Small intestine (tissue), 7 donors: ENCODE results near the gene TBX2. TPM values are rescaled to one million over a fixed set of nuclear protein-coding genes. Genes with fewer than 3 reads are reported as not detected.

Experiments
- DNase-seq, 2 donors: peaks; one replicate each; pipeline versions ENCODE4 v3.0.0 to v3.0.0-alpha.2; 2013
- FAIRE-seq: peaks from 2 replicates; lab custom pipeline; 2012; peaks lifted over from hg19 to GRCh38; lab: Jason Lieb, UNC
- H3K27ac ChIP-seq, 3 donors: one replicate each; pipeline ENCODE4 v1.5.1; 2013; ENCODE audit warnings: low read length in 2 of 3, mild to moderate bottlenecking in 2 of 3, control low read depth in 1 of 3, inconsistent platforms in 1 of 3, low read depth in 1 of 3, moderate library complexity in 1 of 3
- H3K27me3 ChIP-seq, 3 donors: one replicate each; pipeline ENCODE4 v1.6.1; 2013; ENCODE audit warnings: low read length in 3 of 3, inconsistent platforms in 1 of 3; ENCODE audit not compliant: control insufficient read depth in 3 of 3, insufficient read depth in 3 of 3
- H3K36me3 ChIP-seq, 3 donors: one replicate each; pipeline ENCODE4 v1.6.1; 2013; ENCODE audit warnings: low read length in 3 of 3, inconsistent platforms in 1 of 3, low read depth in 1 of 3, mild to moderate bottlenecking in 1 of 3, moderate library complexity in 1 of 3; ENCODE audit not compliant: control insufficient read depth in 3 of 3, insufficient read depth in 2 of 3
- H3K4me1 ChIP-seq, 3 donors: one replicate each; pipeline ENCODE4 v1.6.1; 2013; ENCODE audit warnings: low read length in 2 of 3, inconsistent platforms in 1 of 3, low read depth in 1 of 3, mild to moderate bottlenecking in 1 of 3, moderate library complexity in 1 of 3; ENCODE audit not compliant: control insufficient read depth in 3 of 3, insufficient read depth in 2 of 3
- H3K4me3 ChIP-seq, 3 donors: one replicate each; pipeline ENCODE4 v1.5.1; 2013; ENCODE audit warnings: low read length in 3 of 3, control low read depth in 1 of 3, inconsistent platforms in 1 of 3, low read depth in 1 of 3, mild to moderate bottlenecking in 1 of 3, moderate library complexity in 1 of 3
- H3K9me3 ChIP-seq, 2 donors: one replicate each; pipeline ENCODE4 v1.6.1; 2013; ENCODE audit warnings: low read depth in 1 of 2, low read length in 1 of 2; ENCODE audit not compliant: control insufficient read depth in 2 of 2, insufficient read depth in 1 of 2
- WGBS, 3 donors: extraction: QIAGEN DNeasy Blood & Tissue Kit; methylation state at CpG; one replicate each; pipeline ENCODE4 v1.1.7; 2013; 5-methylcytosine and 5-hydroxymethylcytosine counted together
- polyA plus RNA-seq, 4 donors: library from polyadenylated mRNA; stranded (reverse) in 3 of 4; unstranded in 1 of 4; fragments of 200-250 nt in 3 of 4; fragments of 120-200 nt in 1 of 4; gene quantifications; one replicate each; pipeline versions ENCODE4 v1.2.1 to v1.2.3, GENCODE V29; 2013
- donor health status: healthy with polysubstance abuse.
- donor health status: control.
- donor health status: control.
- donor health status: Bipolar disorder and iron deficiency.
- donor health status: healthy.

The TBX2 gene
- polyA plus RNA-seq, 4 donors = 0.45 to 9.6 (median 6.9) TPM

DNA sequence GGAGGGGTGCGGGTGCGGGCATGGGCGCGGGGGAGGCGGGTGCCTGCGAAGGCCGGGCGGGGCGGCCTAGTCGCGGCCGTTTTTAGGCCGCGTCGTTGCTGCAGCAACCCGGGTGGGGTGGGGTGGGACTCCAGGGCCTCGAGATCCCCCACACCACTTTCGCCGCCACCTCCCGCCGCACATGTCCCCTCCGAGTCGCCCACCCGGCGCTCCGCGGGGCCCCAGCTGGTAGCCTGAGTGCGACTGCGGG, 11.3 kb downstream of the TBX2 start:
- WGBS, 3 donors = 0 to 2% (median 0%) methylated on average over 16 to 29 of the region's 29 CpGs
- H3K36me3 ChIP-seq = peaks cover 0 to 21% (median 0%) of the 10 kb centered on the region in 3 donors
- H3K27ac ChIP-seq = peak overlapping the region in 2 of 3 donors; percentile 81
- DNase-seq (no peak), FAIRE-seq (no peak)
- H3K4me1 ChIP-seq = peaks cover 0 to 26% (median 0%) of the 10 kb centered on the region in 3 donors
- peaks cover 0 to 3% of the 10 kb centered on the region in 2 donors for H3K9me3 ChIP-seq
- peaks cover 6 to 92% (median 25%) of the 10 kb centered on the region in 3 donors for H3K27me3 ChIP-seq
- peak overlapping the region in 2 of 3 donors; percentile 52 to 56 for H3K4me3 ChIP-seq

DNA sequence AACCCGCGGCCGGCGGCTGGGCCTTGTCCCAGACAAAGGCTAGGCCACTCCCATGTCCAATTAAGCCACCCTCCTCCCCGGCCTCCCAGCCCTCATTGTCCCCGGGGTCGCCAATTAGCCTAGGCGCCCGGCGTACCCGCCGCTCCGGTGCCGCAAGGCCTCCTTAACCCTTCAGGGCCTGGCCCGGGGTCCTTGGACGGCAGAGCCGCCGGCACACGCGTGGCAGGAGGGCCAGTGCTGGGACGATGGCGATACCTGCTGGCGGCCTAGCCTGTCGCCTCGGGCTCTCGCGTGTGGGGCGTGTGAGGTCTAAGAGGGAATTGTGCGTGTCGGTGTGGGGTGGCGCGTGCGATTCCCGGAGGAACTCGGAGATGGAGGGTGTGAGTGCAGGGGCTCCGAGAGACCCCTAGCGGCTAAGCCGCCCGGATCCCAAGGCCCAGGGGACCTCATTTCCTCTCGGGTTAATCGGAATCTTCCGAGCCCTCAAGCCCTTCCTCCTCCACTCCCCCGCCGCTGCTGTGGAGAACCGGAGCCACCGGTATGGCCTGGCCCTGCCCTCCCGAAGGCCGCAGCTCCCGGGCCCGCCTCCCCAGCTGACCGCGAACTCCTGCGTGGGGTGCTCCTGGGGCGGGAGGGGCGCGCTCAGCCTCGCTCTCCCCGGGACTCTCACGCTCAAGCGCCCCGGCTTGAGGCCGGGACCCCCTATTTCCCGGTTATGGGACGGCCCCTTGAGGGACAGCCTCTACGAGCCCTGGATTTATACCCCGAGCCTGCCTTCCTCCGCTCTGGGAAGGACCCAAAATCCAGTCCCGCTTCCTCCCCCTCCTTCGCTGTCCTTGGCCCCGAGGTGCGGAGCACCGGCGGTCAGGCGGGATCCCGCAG, 11.9 kb downstream of the TBX2 start:
- H3K36me3 ChIP-seq = peaks cover 0 to 18% (median 0%) of the 10 kb centered on the region in 3 donors
- peaks cover 0 to 28% (median 0%) of the 10 kb centered on the region in 3 donors for H3K4me1 ChIP-seq
- H3K27me3 ChIP-seq = peaks cover 7 to 92% (median 25%) of the 10 kb centered on the region in 3 donors
- peaks cover 0 to 3% of the 10 kb centered on the region in 2 donors for H3K9me3 ChIP-seq
- WGBS, 3 donors = 0 to 1% (median 1%) methylated on average over 63 to 75 of the region's 75 CpGs
- peak overlapping the region; percentile 28 to 56 (median 52) for H3K4me3 ChIP-seq
- peak overlapping the region in 2 of 3 donors; percentile 81 for H3K27ac ChIP-seq
- DNase-seq = peak; percentile 27 to 66
- no peak for FAIRE-seq

GRCh38 chr17:61412143-61412859, 12.7 kb downstream of the TBX2 start:
- Histone ChIP-seq H3K4me3 (peak overlapping the region; percentile 32 to 56 (median 52)), H3K9me3 (peaks cover 0 to 3% of the 10 kb centered on the region in 2 donors), H3K36me3 (peaks cover 0 to 13% (median 0%) of the 10 kb centered on the region in 3 donors), H3K27me3 (peaks cover 9 to 84% (median 18%) of the 10 kb centered on the region in 3 donors), H3K27ac (peak overlapping the region in 2 of 3 donors; percentile 81), H3K4me1 (peaks cover 0 to 33% (median 0%) of the 10 kb centered on the region in 3 donors)
- 0 to 1% (median 0%) methylated on average over 66 to 69 of the region's 69 CpGs for WGBS, 3 donors
- FAIRE-seq (no peak), DNase-seq (peak; percentile 62 to 90)

DNA sequence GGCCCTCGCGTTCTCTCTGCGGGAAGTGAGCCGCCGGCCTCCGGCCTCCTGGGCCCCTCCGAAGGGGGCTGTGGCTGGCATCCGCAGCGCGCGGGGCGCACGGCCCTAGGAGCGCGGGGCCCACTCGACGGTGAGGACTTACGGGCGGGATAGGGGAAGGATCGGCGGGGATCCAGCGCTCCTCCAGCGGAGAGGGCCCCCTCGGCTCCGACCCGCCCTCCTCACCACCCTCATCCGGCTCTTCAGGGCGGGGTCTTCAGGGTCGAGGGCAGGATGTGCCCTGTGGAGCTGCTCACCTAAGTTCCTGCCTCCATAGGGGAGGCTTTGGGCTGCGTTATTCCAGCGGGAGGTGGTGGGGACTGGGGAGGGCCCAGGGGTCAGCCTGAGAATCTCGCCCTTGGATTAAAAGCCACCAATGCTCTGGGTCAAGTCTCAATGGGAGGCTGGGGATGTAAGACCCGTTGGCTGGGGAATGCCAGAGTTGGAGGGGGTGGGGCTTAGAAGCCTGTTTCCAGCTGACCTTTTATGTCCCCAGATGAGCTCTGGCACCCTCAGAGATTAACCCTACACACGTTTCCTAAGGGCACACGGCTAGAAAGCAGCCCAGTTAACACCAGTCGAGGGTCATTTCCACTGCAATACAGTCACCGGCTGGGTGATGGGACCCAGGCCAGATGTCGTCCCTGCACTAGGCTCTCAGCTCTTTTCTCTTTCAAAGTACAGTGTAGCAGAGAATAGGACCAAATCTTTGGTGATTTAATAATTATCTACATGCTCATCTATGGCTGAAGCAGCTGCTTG, 13.4 kb downstream of the TBX2 start:
- peak overlapping the region in 2 of 3 donors; percentile 57 to 63 for H3K27ac ChIP-seq
- peaks cover 7 to 77% (median 13%) of the 10 kb centered on the region in 3 donors for H3K27me3 ChIP-seq
- FAIRE-seq (no peak), DNase-seq (no peak)
- peaks cover 0 to 3% of the 10 kb centered on the region in 2 donors for H3K9me3 ChIP-seq
- H3K4me3 ChIP-seq = peak overlapping the region; percentile 32 to 56 (median 52)
- H3K36me3 ChIP-seq = peaks cover 0 to 7% (median 0%) of the 10 kb centered on the region in 3 donors
- peaks cover 0 to 33% (median 0%) of the 10 kb centered on the region in 3 donors for H3K4me1 ChIP-seq
- 10 to 16% (median 16%) methylated on average over 28 to 38 of the region's 38 CpGs for WGBS, 3 donors

- H3K4me1 ChIP-seq = peaks cover 0 to 28% (median 0%) of the 10 kb centered on the region in 3 donors
- H3K9me3 ChIP-seq = peaks cover 0 to 3% of the 10 kb centered on the region in 2 donors
- H3K27me3 ChIP-seq = peaks cover 2 to 70% (median 8%) of the 10 kb centered on the region in 3 donors
- no peak for DNase-seq
- 85 to 88% (median 87%) methylated on average over 8 of the region's 8 CpGs for WGBS, 3 donors
- no peak for FAIRE-seq
- no peak overlapping the region for H3K4me3 ChIP-seq
- peaks cover 0 to 2% (median 0%) of the 10 kb centered on the region in 3 donors for H3K36me3 ChIP-seq
- no peak overlapping the region for H3K27ac ChIP-seq
These were observed 14.1 kb downstream of the TBX2 start for GRCh38 chr17:61413661-61414126.

GRCh38 chr17:61414141-61414935, 14.7 kb downstream of the TBX2 start:
- FAIRE-seq = no peak
- peaks cover 2 to 67% (median 6%) of the 10 kb centered on the region in 3 donors for H3K27me3 ChIP-seq
- WGBS, 3 donors = 60 to 63% (median 61%) methylated on average over 15 to 16 of the region's 16 CpGs
- DNase-seq = no peak
- H3K27ac ChIP-seq = no peak overlapping the region
- peaks cover 0 to 3% of the 10 kb centered on the region in 2 donors for H3K9me3 ChIP-seq
- no peak overlapping the region for H3K4me3 ChIP-seq
- H3K36me3 ChIP-seq = no peaks in the 10 kb centered on the region
- peaks cover 0 to 26% (median 0%) of the 10 kb centered on the region in 3 donors for H3K4me1 ChIP-seq

- FAIRE-seq = no peak
- Histone ChIP-seq H3K27me3 (peaks cover 2 to 69% (median 8%) of the 10 kb centered on the region in 3 donors), H3K27ac (no peak overlapping the region), H3K36me3 (no peaks in the 10 kb centered on the region), H3K4me3 (no peak overlapping the region), H3K9me3 (peaks cover 0 to 3% of the 10 kb centered on the region in 2 donors), H3K4me1 (peaks cover 0 to 26% (median 0%) of the 10 kb centered on the region in 3 donors)
- 71 to 83% (median 76%) methylated on average over 5 of the region's 5 CpGs for WGBS, 3 donors
- DNase-seq = no peak
These were observed 15.3 kb downstream of the TBX2 start for GRCh38 chr17:61414936-61415251.
